ENCODE data around the gene BRSK2.

Gene BRSK2

DNA sequence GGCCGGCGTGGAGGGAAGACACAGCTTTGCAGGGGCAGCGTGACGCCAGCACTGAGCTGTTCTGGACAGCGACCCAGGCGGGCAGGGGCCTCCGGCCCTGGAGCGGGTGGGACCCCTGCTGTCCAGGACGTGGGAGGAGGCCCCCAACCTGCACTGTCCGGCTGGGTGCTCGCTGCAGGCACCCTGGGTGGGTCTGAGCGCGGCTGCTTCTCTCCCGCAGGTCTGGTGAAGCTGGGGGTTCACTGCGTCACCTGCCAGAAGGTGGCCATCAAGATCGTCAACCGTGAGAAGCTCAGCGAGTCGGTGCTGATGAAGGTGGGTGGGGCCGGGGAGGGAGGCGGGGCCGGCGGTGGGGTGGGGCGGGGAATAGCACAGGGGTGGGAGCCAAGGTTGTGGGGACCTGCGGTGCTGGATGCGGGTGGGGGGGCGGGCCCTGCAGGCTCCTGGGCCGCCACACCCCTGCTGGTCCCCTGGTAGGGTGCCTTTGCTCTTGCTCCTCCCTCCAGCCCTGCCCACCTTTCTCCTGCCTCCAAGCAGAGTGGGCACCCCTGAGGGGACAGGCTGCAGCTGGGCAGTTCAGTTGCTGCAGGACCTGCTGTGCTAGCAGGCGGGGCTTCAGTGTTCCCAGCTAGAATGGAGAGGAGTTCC is 46.2 kb downstream of the BRSK2 start:
- Histone ChIP-seq H3K4me1 (ENCODE audit: control insufficient read depth, insufficient read depth, low read length) (no peaks in the 10 kb centered on the region), H3K27me3 (ENCODE audit: control insufficient read depth, insufficient read depth, low read length) (no peaks in the 10 kb centered on the region), H3K4me3 (ENCODE audit: low read length) (no peak overlapping the region), H3K9ac (ENCODE audit: low read length) (no peak overlapping the region), H3K36me3 (ENCODE audit: control insufficient read depth, insufficient read depth, low read length) (no peaks in the 10 kb centered on the region), H3K27ac (ENCODE audit: low read depth, low read length) (no peak overlapping the region)

GRCh38 chr11:1436468-1437039 is 46.8 kb downstream of the BRSK2 start:
- no peaks in the 10 kb centered on the region for H3K4me1 ChIP-seq (ENCODE audit: control insufficient read depth, insufficient read depth, low read length)
- no peaks in the 10 kb centered on the region for H3K36me3 ChIP-seq (ENCODE audit: control insufficient read depth, insufficient read depth, low read length)
- no peak overlapping the region for H3K27ac ChIP-seq (ENCODE audit: low read depth, low read length)
- H3K4me3 ChIP-seq (ENCODE audit: low read length), result no peak overlapping the region
- H3K27me3 ChIP-seq (ENCODE audit: control insufficient read depth, insufficient read depth, low read length), result no peaks in the 10 kb centered on the region
- no peak overlapping the region for H3K9ac ChIP-seq (ENCODE audit: low read length)

DNA sequence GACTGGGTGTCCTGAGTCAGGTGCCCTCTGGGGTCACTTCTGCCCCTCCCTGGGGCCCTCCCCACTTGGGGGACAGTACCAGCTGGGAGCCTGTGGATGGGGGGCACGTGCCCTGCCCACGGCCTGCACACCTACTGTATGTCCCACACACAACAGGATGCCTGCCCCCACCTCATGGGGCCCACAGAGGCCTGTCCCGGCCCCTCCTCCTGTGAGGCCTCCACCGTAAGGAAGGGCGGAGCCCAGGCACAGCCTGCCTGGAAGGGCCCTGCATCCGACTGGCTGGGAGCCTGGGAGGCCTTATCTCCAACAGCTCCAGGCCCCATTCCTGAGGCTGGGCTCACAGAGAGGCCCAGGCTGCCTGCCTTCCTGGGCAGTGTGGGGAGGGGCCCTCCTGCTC is 47.8 kb downstream of the BRSK2 start:
- Histone ChIP-seq H3K4me3 (ENCODE audit: low read length) (no peak overlapping the region), H3K4me1 (ENCODE audit: control insufficient read depth, insufficient read depth, low read length) (no peaks in the 10 kb centered on the region), H3K27ac (ENCODE audit: low read depth, low read length) (no peak overlapping the region), H3K27me3 (ENCODE audit: control insufficient read depth, insufficient read depth, low read length) (peaks cover 3% of the 10 kb centered on the region), H3K9ac (ENCODE audit: low read length) (no peak overlapping the region), H3K36me3 (ENCODE audit: control insufficient read depth, insufficient read depth, low read length) (no peaks in the 10 kb centered on the region)

DNA sequence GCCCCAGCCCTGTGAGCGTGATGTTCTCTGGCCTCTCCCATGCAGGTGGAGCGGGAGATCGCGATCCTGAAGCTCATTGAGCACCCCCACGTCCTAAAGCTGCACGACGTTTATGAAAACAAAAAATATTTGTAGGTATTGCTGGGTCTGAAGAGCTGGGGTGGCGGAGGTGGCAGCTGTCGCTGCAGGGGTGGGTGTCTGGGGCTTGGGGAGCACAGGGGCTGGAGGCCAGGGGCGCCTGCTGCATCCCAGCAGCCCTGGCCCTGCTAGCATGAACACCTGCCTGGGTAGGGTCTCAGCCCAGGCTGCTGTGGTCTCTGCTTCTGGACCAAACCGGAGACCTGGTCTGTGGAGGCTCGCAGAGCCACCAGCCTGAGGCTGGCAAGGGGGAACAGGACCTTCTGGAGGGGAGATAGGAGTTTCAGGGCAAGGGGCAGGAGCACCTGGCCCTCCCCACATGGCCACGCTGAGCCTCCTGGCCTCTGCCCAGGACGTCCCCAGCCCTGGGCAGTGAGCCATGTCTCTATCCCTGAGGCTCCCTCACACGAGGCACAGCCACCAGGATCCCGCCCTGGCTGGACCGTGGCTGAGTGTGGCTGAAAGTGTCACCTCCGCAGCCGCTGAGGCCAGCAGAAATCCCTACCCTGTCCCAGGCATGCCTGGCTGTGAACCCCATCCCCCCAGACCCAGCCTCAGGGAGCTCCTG is 48.7 kb downstream of the BRSK2 start:
- Histone ChIP-seq H3K27me3 (ENCODE audit: control insufficient read depth, insufficient read depth, low read length) (peaks cover 3% of the 10 kb centered on the region), H3K36me3 (ENCODE audit: control insufficient read depth, insufficient read depth, low read length) (no peaks in the 10 kb centered on the region), H3K9ac (ENCODE audit: low read length) (no peak overlapping the region), H3K27ac (ENCODE audit: low read depth, low read length) (no peak overlapping the region), H3K4me3 (ENCODE audit: low read length) (no peak overlapping the region), H3K4me1 (ENCODE audit: control insufficient read depth, insufficient read depth, low read length) (no peaks in the 10 kb centered on the region)

GRCh38 chr11:1438967-1439330 is 49.2 kb downstream of the BRSK2 start:
- no peaks in the 10 kb centered on the region for H3K36me3 ChIP-seq (ENCODE audit: control insufficient read depth, insufficient read depth, low read length)
- H3K4me3 ChIP-seq (ENCODE audit: low read length), result no peak overlapping the region
- H3K4me1 ChIP-seq (ENCODE audit: control insufficient read depth, insufficient read depth, low read length), result no peaks in the 10 kb centered on the region
- no peak overlapping the region for H3K9ac ChIP-seq (ENCODE audit: low read length)
- H3K27me3 ChIP-seq (ENCODE audit: control insufficient read depth, insufficient read depth, low read length), result peaks cover 3% of the 10 kb centered on the region
- no peak overlapping the region for H3K27ac ChIP-seq (ENCODE audit: low read depth, low read length)

DNA sequence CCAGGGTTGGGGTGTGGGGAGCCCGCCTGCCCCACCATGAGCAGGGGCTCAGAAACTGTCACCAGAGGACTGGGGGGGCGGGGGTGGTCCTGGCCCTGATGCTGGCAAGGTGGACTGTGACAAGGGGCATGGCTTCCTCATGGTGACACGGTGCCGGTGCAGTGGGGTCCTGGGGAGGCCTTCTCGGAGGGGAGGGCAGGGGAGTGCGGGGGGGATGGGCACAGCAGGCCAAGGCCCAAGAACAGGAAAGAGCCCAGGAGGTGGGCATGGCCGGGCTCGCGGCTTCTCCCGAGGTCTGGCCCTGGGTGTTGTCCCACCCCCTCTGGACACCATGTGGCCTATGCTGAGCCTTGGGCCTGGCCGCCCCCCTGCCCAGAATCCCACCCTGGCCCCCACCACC is 49.6 kb downstream of the BRSK2 start:
- H3K27me3 ChIP-seq (ENCODE audit: control insufficient read depth, insufficient read depth, low read length), result peaks cover 3% of the 10 kb centered on the region
- no peak overlapping the region for H3K9ac ChIP-seq (ENCODE audit: low read length)
- H3K4me1 ChIP-seq (ENCODE audit: control insufficient read depth, insufficient read depth, low read length), result no peaks in the 10 kb centered on the region
- H3K4me3 ChIP-seq (ENCODE audit: low read length), result no peak overlapping the region
- no peaks in the 10 kb centered on the region for H3K36me3 ChIP-seq (ENCODE audit: control insufficient read depth, insufficient read depth, low read length)
- H3K27ac ChIP-seq (ENCODE audit: low read depth, low read length), result no peak overlapping the region

DNA sequence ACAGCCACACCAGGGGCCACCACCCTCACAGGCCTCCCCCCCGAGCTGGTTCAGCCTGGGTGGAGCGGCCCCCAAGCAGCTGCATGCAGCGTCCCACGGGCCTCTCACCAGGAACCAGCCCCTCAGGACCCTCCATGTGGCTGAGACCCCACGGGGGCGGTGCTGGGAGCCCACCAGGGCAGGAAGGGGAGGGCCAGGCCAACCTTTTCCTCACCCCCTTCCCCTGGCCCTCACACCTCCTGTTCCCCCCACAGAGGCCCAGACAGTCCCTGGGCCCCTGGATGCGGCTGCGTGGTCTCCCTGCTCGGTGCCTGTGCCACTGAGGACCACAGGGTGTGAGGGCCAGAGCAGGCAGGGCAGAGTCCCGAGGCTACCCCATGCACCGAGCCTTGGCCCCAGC is 50.3 kb downstream of the BRSK2 start:
- Histone ChIP-seq H3K27me3 (ENCODE audit: control insufficient read depth, insufficient read depth, low read length) (peaks cover 3% of the 10 kb centered on the region), H3K9ac (ENCODE audit: low read length) (no peak overlapping the region), H3K36me3 (ENCODE audit: control insufficient read depth, insufficient read depth, low read length) (no peaks in the 10 kb centered on the region), H3K4me3 (ENCODE audit: low read length) (no peak overlapping the region), H3K27ac (ENCODE audit: low read depth, low read length) (no peak overlapping the region), H3K4me1 (ENCODE audit: control insufficient read depth, insufficient read depth, low read length) (no peaks in the 10 kb centered on the region)

DNA sequence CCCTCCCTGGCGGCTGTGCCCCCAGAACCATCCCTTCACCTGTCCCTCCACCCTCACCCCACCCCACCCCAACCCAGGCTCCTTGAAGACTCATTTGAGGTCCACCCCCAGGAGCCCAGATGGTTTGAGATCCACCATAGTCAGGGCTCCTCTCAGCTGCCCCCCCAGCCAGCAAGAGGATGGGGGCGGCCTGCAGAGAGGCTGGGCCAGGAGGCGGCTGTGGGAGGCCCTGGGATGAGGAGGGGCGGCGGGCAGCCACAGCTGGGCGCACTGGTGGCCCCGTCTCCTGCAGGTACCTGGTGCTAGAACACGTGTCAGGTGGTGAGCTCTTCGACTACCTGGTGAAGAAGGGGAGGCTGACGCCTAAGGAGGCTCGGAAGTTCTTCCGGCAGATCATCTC is 50.8 kb downstream of the BRSK2 start:
- H3K4me1 ChIP-seq (ENCODE audit: control insufficient read depth, insufficient read depth, low read length), result no peaks in the 10 kb centered on the region
- no peaks in the 10 kb centered on the region for H3K36me3 ChIP-seq (ENCODE audit: control insufficient read depth, insufficient read depth, low read length)
- H3K27me3 ChIP-seq (ENCODE audit: control insufficient read depth, insufficient read depth, low read length), result peaks cover 3% of the 10 kb centered on the region
- H3K27ac ChIP-seq (ENCODE audit: low read depth, low read length), result no peak overlapping the region
- no peak overlapping the region for H3K4me3 ChIP-seq (ENCODE audit: low read length)
- H3K9ac ChIP-seq (ENCODE audit: low read length), result no peak overlapping the region

- H3K4me3 ChIP-seq (ENCODE audit: low read length), result no peak overlapping the region
- H3K9ac ChIP-seq (ENCODE audit: low read length), result no peak overlapping the region
- H3K36me3 ChIP-seq (ENCODE audit: control insufficient read depth, insufficient read depth, low read length), result no peaks in the 10 kb centered on the region
- H3K4me1 ChIP-seq (ENCODE audit: control insufficient read depth, insufficient read depth, low read length), result no peaks in the 10 kb centered on the region
- H3K27ac ChIP-seq (ENCODE audit: low read depth, low read length), result no peak overlapping the region
- H3K27me3 ChIP-seq (ENCODE audit: control insufficient read depth, insufficient read depth, low read length), result peaks cover 3% of the 10 kb centered on the region
Measured at GRCh38 chr11:1442163-1442562, 52.4 kb downstream of the BRSK2 start.

GRCh38 chr11:1442807-1443366 is 53.2 kb downstream of the BRSK2 start:
- Histone ChIP-seq H3K27me3 (ENCODE audit: control insufficient read depth, insufficient read depth, low read length) (peaks cover 3% of the 10 kb centered on the region), H3K9ac (ENCODE audit: low read length) (no peak overlapping the region), H3K27ac (ENCODE audit: low read depth, low read length) (no peak overlapping the region), H3K4me3 (ENCODE audit: low read length) (no peak overlapping the region), H3K4me1 (ENCODE audit: control insufficient read depth, insufficient read depth, low read length) (no peaks in the 10 kb centered on the region), H3K36me3 (ENCODE audit: control insufficient read depth, insufficient read depth, low read length) (no peaks in the 10 kb centered on the region)

DNA sequence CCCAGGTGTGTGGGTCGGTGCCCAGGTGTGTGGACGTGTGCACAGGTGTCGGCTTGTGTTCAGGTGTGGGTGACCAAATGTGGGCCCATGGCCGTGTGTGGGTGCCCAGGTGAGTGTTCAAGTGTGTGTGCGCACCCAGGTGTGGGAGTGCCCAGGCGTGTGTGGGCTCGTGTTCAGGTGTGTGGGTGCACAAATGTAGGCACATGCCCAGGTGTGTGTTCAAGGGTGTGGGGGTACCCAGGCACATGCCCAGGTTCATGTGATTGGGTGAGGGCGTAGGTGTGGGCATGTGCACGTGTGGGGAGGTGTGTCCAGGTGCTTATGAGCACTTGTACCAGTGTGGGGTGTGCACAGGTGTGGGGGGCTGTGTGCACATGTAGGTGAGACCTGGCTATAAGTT is 54.0 kb downstream of the BRSK2 start:
- no peaks in the 10 kb centered on the region for H3K36me3 ChIP-seq (ENCODE audit: control insufficient read depth, insufficient read depth, low read length)

GRCh38 chr11:1444321-1444720 is 54.6 kb downstream of the BRSK2 start:
- H3K4me3 ChIP-seq (ENCODE audit: low read length), result no peak overlapping the region
- peaks cover 3% of the 10 kb centered on the region for H3K27me3 ChIP-seq (ENCODE audit: control insufficient read depth, insufficient read depth, low read length)
- no peaks in the 10 kb centered on the region for H3K4me1 ChIP-seq (ENCODE audit: control insufficient read depth, insufficient read depth, low read length)
- H3K27ac ChIP-seq (ENCODE audit: low read depth, low read length), result no peak overlapping the region
- no peaks in the 10 kb centered on the region for H3K36me3 ChIP-seq (ENCODE audit: control insufficient read depth, insufficient read depth, low read length)
- no peak overlapping the region for H3K9ac ChIP-seq (ENCODE audit: low read length)

More for the DNA sequence above, 54.0 kb downstream of the BRSK2 start:
- H3K27me3 ChIP-seq (ENCODE audit: control insufficient read depth, insufficient read depth, low read length), result peaks cover 3% of the 10 kb centered on the region
- no peaks in the 10 kb centered on the region for H3K4me1 ChIP-seq (ENCODE audit: control insufficient read depth, insufficient read depth, low read length)
- H3K9ac ChIP-seq (ENCODE audit: low read length), result no peak overlapping the region
- H3K27ac ChIP-seq (ENCODE audit: low read depth, low read length), result no peak overlapping the region
- H3K4me3 ChIP-seq (ENCODE audit: low read length), result no peak overlapping the region
